Suppressor macrophage treated with lipopolysaccharide for 1 hour (primary cell): Measurements from ENCODE around the gene PILRA.
"Not testable (repeated sequence)": the region's sequence is repeated elsewhere in the genome, so short reads cannot be mapped to it uniquely, and the experiment has no call there.

Experiments
- DNase-seq, 3 donors: peaks; one replicate each; pipeline ENCODE4 v3.0.0-alpha.2; 2020 to 2022

The PILRA gene

GRCh38 chr7:100381531-100382233 lies 8.4 kb downstream of the PILRA start:
- not testable (repeated sequence) for DNase-seq

GRCh38 chr7:100382234-100382853 lies 9.1 kb downstream of the PILRA start:
- peak in 2 of 3 donors; percentile 29 for DNase-seq

GRCh38 chr7:100384628-100385294 lies 11.5 kb downstream of the PILRA start:
- peak; percentile 68 to 82 (median 77) for DNase-seq

GRCh38 chr7:100386940-100387339 lies 13.7 kb downstream of the PILRA start:
- no peak for DNase-seq

GRCh38 chr7:100387695-100388094 lies 14.4 kb downstream of the PILRA start:
- DNase-seq = peak in 2 of 3 donors; percentile 60 to 74

- no peak for DNase-seq
Measured at GRCh38 chr7:100389437-100390088, 16.3 kb downstream of the PILRA start.

GRCh38 chr7:100390286-100391009 lies 17.2 kb downstream of the PILRA start:
- DNase-seq = no peak

- peak in 2 of 3 donors; percentile 63 to 72 for DNase-seq
Measured at GRCh38 chr7:100393233-100393905, 20.1 kb downstream of the PILRA start.

GRCh38 chr7:100394077-100394476 lies 20.8 kb downstream of the PILRA start:
- DNase-seq = no peak

GRCh38 chr7:100396421-100396982 lies 23.2 kb downstream of the PILRA start:
- DNase-seq = peak; percentile 83 to 96 (median 91)

- no peak for DNase-seq
Measured at GRCh38 chr7:100397315-100398081, 24.2 kb downstream of the PILRA start.

GRCh38 chr7:100398239-100398638 lies 25.0 kb downstream of the PILRA start:
- DNase-seq = no peak

GRCh38 chr7:100400041-100400440 lies 26.8 kb downstream of the PILRA start:
- DNase-seq = no peak

- DNase-seq = no peak
Measured at GRCh38 chr7:100400656-100401055, 27.4 kb downstream of the PILRA start.

- no peak for DNase-seq
Measured at GRCh38 chr7:100401811-100402210, 28.5 kb downstream of the PILRA start.

- DNase-seq = no peak
Measured at GRCh38 chr7:100402241-100402640, 29.0 kb downstream of the PILRA start.

GRCh38 chr7:100406767-100407166 lies 33.5 kb downstream of the PILRA start:
- no peak for DNase-seq

- peak; percentile 82 to 90 (median 89) for DNase-seq
Measured at GRCh38 chr7:100407285-100408180, 34.2 kb downstream of the PILRA start.

GRCh38 chr7:100411101-100411500 lies 37.8 kb downstream of the PILRA start:
- DNase-seq = no peak

- DNase-seq = peak in 2 of 3 donors; percentile 33 to 39
Measured at GRCh38 chr7:100413346-100413745, 40.1 kb downstream of the PILRA start.
